Activated CD8-positive, alpha-beta memory T cell treated with anti-CD3 and anti-CD28 coated beads for 4 hours (primary cell): ENCODE results near the gene CD86.
"Not testable (repeated sequence)": the region's sequence is repeated elsewhere in the genome, so short reads cannot be mapped to it uniquely, and the experiment has no call there.

Experiments
- DNase-seq, 2 donors: peaks; one replicate each; pipeline ENCODE4 v3.0.0-alpha.2; 2020; ENCODE audit warnings: low read depth in 2 of 2

The CD86 gene

GRCh38 chr3:122151480-122151879, 96.3 kb downstream of the CD86 start:
- no peak for DNase-seq

- DNase-seq = not testable (repeated sequence)
These were observed 109.8 kb downstream of the CD86 start for GRCh38 chr3:122164983-122165382.

GRCh38 chr3:122167630-122168029, 112.5 kb downstream of the CD86 start:
- DNase-seq = no peak

GRCh38 chr3:122168044-122168443, 112.9 kb downstream of the CD86 start:
- no peak for DNase-seq

- no peak for DNase-seq
These were observed 114.7 kb downstream of the CD86 start for GRCh38 chr3:122169911-122170310.
